ENCODE data around the gene BMF. TPM values are rescaled to one million over a fixed set of nuclear protein-coding genes. Genes with fewer than 3 reads are reported as not detected.

BMF gene
- total RNA-seq, 4 donors from 2014 or later: 4.6 to 8.3 (median 6.3) TPM

DNA sequence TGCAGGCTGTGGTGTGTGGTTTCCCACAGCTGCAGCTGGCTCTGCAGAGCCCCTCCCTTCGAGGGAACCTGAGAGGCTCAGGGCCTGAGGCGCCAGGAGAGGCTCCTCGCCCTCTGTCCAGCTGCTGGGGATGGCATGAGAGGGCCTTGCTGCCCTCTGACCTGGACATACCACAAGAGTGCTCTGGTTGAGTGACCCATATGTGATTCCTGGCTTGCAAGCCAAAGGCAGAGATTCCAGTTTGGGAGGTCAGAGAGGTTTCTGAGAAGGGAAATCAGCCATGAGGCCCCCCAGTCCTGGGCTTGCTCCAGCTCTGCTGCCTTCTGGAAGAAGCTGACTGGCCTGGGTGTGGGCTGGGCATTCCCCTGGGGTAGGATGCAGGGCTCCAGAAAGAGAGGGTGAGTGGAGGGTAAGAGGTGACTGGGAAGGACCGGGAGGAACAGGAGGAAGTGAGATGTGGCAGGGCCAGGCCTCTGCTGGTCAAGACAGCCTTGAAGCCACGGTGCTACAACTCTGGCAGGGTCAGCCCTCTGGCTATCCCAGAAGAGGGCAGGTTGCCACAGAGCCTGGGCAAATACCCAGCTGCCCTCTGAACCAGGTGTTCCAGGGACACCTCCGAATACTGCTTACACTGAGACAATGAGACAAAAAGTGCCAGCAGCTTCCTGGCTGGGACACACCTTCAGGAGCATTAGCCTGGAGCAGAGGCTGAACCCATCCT lies 53.7 kb downstream of the BMF start:
- intact Hi-C loops (cut with DNase I): no loop called here
- H3K4me1 ChIP-seq: peaks cover 4 to 21% (median 14%) of the 10 kb centered on the region in 4 donors
- 75% methylated on average over 4 of the region's 6 CpGs for WGBS
- peaks cover 0 to 20% (median 10%) of the 10 kb centered on the region in 4 donors for H3K36me3 ChIP-seq
- no peaks in the 10 kb centered on the region for H3K27me3 ChIP-seq
- no peak overlapping the region for H3K4me3 ChIP-seq
- H3K27ac ChIP-seq (replicated peaks in 1 of 4): no peak overlapping the region
- no peaks in the 10 kb centered on the region for H3K9me3 ChIP-seq
- TF ChIP-seq POLR2AphosphoS5 (IDR thresholded peaks at IDR 0.05) (no peak), EP300 (IDR thresholded peaks at IDR 0.05) (no peak), POLR2A (IDR thresholded peaks at IDR 0.05; ENCODE audit: low read depth) (no peak)
- TF ChIP-seq, protein P1, sequence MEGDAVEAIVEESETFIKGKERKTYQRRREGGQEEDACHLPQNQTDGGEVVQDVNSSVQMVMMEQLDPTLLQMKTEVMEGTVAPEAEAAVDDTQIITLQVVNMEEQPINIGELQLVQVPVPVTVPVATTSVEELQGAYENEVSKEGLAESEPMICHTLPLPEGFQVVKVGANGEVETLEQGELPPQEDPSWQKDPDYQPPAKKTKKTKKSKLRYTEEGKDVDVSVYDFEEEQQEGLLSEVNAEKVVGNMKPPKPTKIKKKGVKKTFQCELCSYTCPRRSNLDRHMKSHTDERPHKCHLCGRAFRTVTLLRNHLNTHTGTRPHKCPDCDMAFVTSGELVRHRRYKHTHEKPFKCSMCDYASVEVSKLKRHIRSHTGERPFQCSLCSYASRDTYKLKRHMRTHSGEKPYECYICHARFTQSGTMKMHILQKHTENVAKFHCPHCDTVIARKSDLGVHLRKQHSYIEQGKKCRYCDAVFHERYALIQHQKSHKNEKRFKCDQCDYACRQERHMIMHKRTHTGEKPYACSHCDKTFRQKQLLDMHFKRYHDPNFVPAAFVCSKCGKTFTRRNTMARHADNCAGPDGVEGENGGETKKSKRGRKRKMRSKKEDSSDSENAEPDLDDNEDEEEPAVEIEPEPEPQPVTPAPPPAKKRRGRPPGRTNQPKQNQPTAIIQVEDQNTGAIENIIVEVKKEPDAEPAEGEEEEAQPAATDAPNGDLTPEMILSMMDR (IDR thresholded peaks at IDR 0.05): no peak
- DNase-seq (ENCODE audit: extremely low spot score): no peak

DNA sequence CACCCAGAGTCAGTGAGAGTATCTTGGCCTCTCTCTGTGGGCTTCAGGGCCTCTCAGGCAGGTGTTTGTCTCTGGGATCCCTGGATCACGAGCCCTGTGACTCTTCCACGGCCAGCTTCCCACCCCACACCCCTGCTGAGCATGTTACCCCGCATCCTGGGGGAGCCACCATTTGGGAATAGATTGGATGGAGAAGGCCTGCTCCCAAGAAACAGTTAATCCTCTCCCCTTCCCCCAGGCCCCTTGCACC lies 54.1 kb downstream of the BMF start:
- Histone ChIP-seq H3K4me3 (no peak overlapping the region), H3K27me3 (no peaks in the 10 kb centered on the region), H3K4me1 (peaks cover 5 to 25% (median 17%) of the 10 kb centered on the region in 4 donors), H3K27ac (replicated peaks in 1 of 4) (no peak overlapping the region), H3K9me3 (no peaks in the 10 kb centered on the region), H3K36me3 (peaks cover 0 to 15% (median 10%) of the 10 kb centered on the region in 4 donors)
- intact Hi-C loops (cut with DNase I): no loop called here
- 89% methylated on average over 3 of the region's 3 CpGs for WGBS
- DNase-seq (ENCODE audit: extremely low spot score): no peak
- TF ChIP-seq EP300 (IDR thresholded peaks at IDR 0.05) (no peak), POLR2AphosphoS5 (IDR thresholded peaks at IDR 0.05) (no peak), POLR2A (IDR thresholded peaks at IDR 0.05; ENCODE audit: low read depth) (no peak)
- TF ChIP-seq, protein P1 (IDR thresholded peaks at IDR 0.05): no peak

DNA sequence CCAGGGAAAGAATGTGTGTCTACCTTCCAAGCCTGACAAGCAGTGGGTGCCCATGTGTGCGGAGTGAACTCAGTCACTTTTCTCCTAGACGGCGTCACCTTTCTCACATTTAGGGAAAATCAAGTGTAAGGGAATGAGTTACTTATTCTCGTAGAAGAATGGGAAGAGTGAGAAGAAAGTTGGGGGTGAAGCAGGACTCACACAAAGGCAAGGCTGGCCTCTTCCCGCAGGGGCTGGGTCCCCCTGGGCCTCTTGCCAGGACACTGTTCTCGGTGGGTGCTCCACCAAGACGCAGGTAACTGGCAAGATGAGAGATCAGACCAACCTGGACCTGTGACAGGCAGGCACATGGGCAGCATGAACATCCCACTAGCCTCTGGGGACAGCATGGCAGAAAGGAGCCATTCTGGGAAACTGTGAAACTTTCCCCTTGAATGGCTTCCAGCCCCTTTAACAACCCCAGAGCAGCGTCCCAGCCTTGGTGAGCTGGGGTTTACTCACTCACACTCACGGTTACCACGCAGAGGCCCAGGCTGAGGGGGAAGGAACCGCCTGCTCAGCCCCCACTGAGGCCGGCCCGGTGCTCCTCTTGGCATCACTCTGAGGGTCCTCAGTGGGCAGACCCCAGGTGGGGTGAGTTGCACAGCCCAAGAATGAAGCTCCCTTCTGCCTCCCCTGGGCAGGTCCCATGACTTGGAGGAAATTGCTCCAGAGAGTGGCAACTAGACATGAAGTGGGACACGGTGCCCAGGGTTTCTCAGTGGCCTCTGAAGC lies 54.7 kb downstream of the BMF start:
- Histone ChIP-seq H3K4me3 (no peak overlapping the region), H3K9me3 (no peaks in the 10 kb centered on the region), H3K27ac (replicated peaks in 1 of 4) (no peak overlapping the region), H3K36me3 (peaks cover 0 to 14% (median 10%) of the 10 kb centered on the region in 4 donors), H3K4me1 (peaks cover 6 to 27% (median 18%) of the 10 kb centered on the region in 4 donors), H3K27me3 (no peaks in the 10 kb centered on the region)
- no peak for TF ChIP-seq EP300 (IDR thresholded peaks at IDR 0.05)
- TF ChIP-seq, protein P1 (IDR thresholded peaks at IDR 0.05): no peak
- no peak for TF ChIP-seq POLR2AphosphoS5 (IDR thresholded peaks at IDR 0.05)
- no peak for TF ChIP-seq POLR2A (IDR thresholded peaks at IDR 0.05; ENCODE audit: low read depth)
- WGBS: 88% methylated on average over 13 of the region's 14 CpGs
- DNase-seq (ENCODE audit: extremely low spot score): no peak
- intact Hi-C loops (cut with DNase I): no loop called here

GRCh38 chr15:40053079-40053830 lies 55.4 kb downstream of the BMF start:
- Histone ChIP-seq H3K4me1 (peaks cover 14 to 32% (median 23%) of the 10 kb centered on the region in 4 donors), H3K9me3 (no peaks in the 10 kb centered on the region), H3K27me3 (no peaks in the 10 kb centered on the region), H3K4me3 (no peak overlapping the region), H3K27ac (replicated peaks in 1 of 4) (no peak overlapping the region), H3K36me3 (peaks cover 0 to 14% (median 10%) of the 10 kb centered on the region in 4 donors)
- WGBS: 78% methylated on average over 12 of the region's 12 CpGs
- intact Hi-C loops (cut with DNase I): no loop called here
- TF ChIP-seq, protein P1 (IDR thresholded peaks at IDR 0.05): no peak
- TF ChIP-seq POLR2AphosphoS5 (IDR thresholded peaks at IDR 0.05) (no peak), POLR2A (IDR thresholded peaks at IDR 0.05; ENCODE audit: low read depth) (no peak), EP300 (IDR thresholded peaks at IDR 0.05) (no peak)
- DNase-seq (ENCODE audit: extremely low spot score): no peak
